ENCODE results near the gene G3BP1. TPM values are rescaled to one million over a fixed set of nuclear protein-coding genes. Genes with fewer than 3 reads are reported as not detected.

Gene G3BP1
- total RNA-seq, 4 donors from 2014 or later, result 35.4 to 88.6 (median 66.7) TPM

DNA sequence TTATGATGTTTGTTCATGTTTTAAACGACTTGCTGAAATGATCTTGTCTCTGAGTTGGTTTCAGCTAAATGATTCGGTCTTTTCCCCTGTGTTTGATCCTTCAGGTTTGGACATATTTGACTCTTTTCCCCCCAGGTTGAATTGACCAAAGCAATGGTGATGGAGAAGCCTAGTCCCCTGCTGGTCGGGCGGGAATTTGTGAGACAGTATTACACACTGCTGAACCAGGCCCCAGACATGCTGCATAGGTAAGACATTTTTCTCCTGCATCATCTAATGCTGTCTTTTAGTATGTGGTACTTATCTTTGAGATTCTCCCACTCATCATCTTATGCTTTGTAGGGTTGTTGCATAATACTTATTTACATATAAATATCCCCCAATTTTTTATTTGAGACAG lies 14.7 kb downstream of the G3BP1 start:
- no peaks in the 10 kb centered on the region for H3K9me3 ChIP-seq
- 68 to 70% methylated on average over 3 to 4 of the region's 4 CpGs for WGBS, 2 donors (ENCODE audit: low coverage in 1 of 2)
- peaks cover 0 to 38% (median 5%) of the 10 kb centered on the region in 4 donors for H3K4me1 ChIP-seq
- no peak for DNase-seq
- no peaks in the 10 kb centered on the region for H3K27me3 ChIP-seq
- no peak for TF ChIP-seq POLR2AphosphoS5 (IDR thresholded peaks at IDR 0.05)
- no peak for TF ChIP-seq POLR2A (IDR thresholded peaks at IDR 0.05)
- TF ChIP-seq, protein P1, sequence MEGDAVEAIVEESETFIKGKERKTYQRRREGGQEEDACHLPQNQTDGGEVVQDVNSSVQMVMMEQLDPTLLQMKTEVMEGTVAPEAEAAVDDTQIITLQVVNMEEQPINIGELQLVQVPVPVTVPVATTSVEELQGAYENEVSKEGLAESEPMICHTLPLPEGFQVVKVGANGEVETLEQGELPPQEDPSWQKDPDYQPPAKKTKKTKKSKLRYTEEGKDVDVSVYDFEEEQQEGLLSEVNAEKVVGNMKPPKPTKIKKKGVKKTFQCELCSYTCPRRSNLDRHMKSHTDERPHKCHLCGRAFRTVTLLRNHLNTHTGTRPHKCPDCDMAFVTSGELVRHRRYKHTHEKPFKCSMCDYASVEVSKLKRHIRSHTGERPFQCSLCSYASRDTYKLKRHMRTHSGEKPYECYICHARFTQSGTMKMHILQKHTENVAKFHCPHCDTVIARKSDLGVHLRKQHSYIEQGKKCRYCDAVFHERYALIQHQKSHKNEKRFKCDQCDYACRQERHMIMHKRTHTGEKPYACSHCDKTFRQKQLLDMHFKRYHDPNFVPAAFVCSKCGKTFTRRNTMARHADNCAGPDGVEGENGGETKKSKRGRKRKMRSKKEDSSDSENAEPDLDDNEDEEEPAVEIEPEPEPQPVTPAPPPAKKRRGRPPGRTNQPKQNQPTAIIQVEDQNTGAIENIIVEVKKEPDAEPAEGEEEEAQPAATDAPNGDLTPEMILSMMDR (IDR thresholded peaks at IDR 0.05), result no peak
- no peak for TF ChIP-seq EP300 (IDR thresholded peaks at IDR 0.05; ENCODE audit: low read depth)
- intact Hi-C loops (cut with DNase I; ENCODE audit: low total_unique reads), result no loop called here
- in situ Hi-C loops (cut with MboI; ENCODE audit: low pct_ligation_motif_present in 1 of 4, low pct_unique_long_range_greater_than_20kb in 1 of 4, low sequenced_read_pairs in 3 of 4), result no loop called here
- H3K27ac ChIP-seq, result no peak overlapping the region
- peaks cover 0 to 21% (median 9%) of the 10 kb centered on the region in 4 donors for H3K36me3 ChIP-seq
- no peak overlapping the region for H3K4me3 ChIP-seq

DNA sequence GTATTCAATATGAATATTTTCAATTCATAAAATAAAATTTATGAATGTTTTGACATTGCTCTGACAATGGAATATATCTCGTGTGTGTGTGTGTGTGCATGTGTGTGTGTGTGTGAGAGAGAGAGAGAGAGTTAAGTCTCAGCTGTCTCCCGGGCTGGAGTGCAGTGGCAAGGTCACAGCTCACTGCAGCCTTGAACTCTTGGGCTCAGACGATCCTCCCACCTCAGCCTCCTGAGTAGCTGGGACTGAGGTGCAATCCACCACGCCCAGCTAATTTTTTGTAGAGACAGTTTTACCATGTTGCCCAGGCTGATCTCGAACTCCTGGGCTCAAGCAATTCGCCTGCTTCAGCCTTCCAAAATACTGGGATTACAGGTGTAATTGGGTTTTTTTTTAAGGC lies 16.1 kb downstream of the G3BP1 start:
- Histone ChIP-seq H3K36me3 (peaks cover 0 to 31% (median 13%) of the 10 kb centered on the region in 4 donors), H3K27me3 (no peaks in the 10 kb centered on the region), H3K27ac (no peak overlapping the region), H3K9me3 (no peaks in the 10 kb centered on the region), H3K4me1 (peaks cover 0 to 28% (median 1%) of the 10 kb centered on the region in 4 donors), H3K4me3 (no peak overlapping the region)
- DNase-seq, result no peak
- intact Hi-C loops (cut with DNase I; ENCODE audit: low total_unique reads) (no loop called here), in situ Hi-C loops (cut with MboI; ENCODE audit: low pct_ligation_motif_present in 1 of 4, low pct_unique_long_range_greater_than_20kb in 1 of 4, low sequenced_read_pairs in 3 of 4) (no loop called here)
- TF ChIP-seq POLR2AphosphoS5 (IDR thresholded peaks at IDR 0.05), result no peak
- WGBS, 2 donors (ENCODE audit: low coverage in 1 of 2), result 75 to 78% methylated on average over 4 to 6 of the region's 6 CpGs

DNA sequence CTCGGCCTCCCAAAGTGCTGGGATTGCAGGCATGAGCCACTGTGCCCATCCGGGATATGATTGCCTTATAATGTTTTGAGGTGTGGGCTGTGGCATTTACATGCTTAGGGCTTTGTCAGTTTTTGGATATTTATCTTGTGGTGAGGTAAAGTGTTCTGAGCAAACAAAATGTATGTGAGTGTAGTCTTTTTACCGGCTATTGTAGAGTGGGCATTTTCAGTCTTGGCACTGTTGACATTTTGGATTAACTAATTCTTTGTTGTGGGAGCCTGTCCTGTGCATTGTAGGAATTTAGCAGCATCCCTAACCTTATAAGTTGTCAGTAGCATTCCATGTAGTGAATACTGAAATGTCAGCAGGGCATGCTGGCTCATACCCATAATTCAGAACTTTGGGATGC lies 21.6 kb downstream of the G3BP1 start:
- in situ Hi-C loops (cut with MboI; ENCODE audit: low pct_ligation_motif_present in 1 of 4, low pct_unique_long_range_greater_than_20kb in 1 of 4, low sequenced_read_pairs in 3 of 4) (no loop called here), intact Hi-C loops (cut with DNase I; ENCODE audit: low total_unique reads) (no loop called here)
- no peak for TF ChIP-seq POLR2A (IDR thresholded peaks at IDR 0.05)
- no peak for TF ChIP-seq POLR2AphosphoS5 (IDR thresholded peaks at IDR 0.05)
- no peak for TF ChIP-seq EP300 (IDR thresholded peaks at IDR 0.05; ENCODE audit: low read depth)
- TF ChIP-seq, protein P1 (IDR thresholded peaks at IDR 0.05), result no peak
- Histone ChIP-seq H3K4me1 (no peaks in the 10 kb centered on the region), H3K4me3 (no peak overlapping the region), H3K27me3 (no peaks in the 10 kb centered on the region), H3K27ac (no peak overlapping the region), H3K9me3 (no peaks in the 10 kb centered on the region), H3K36me3 (peaks cover 0 to 67% (median 28%) of the 10 kb centered on the region in 4 donors)
- no peak for DNase-seq
- WGBS, 2 donors (ENCODE audit: low coverage in 1 of 2), result 83 to 92% methylated on average over 3 of the region's 3 CpGs

GRCh38 chr5:151795426-151795825 lies 23.7 kb downstream of the G3BP1 start:
- no peaks in the 10 kb centered on the region for H3K4me1 ChIP-seq
- H3K27me3 ChIP-seq, result no peaks in the 10 kb centered on the region
- intact Hi-C loops (cut with DNase I; ENCODE audit: low total_unique reads) (no loop called here), in situ Hi-C loops (cut with MboI; ENCODE audit: low pct_ligation_motif_present in 1 of 4, low pct_unique_long_range_greater_than_20kb in 1 of 4, low sequenced_read_pairs in 3 of 4) (no loop called here)
- no peak for TF ChIP-seq EP300 (IDR thresholded peaks at IDR 0.05; ENCODE audit: low read depth)
- no peak for TF ChIP-seq POLR2A (IDR thresholded peaks at IDR 0.05)
- TF ChIP-seq POLR2AphosphoS5 (IDR thresholded peaks at IDR 0.05), result no peak
- TF ChIP-seq, protein P1 (IDR thresholded peaks at IDR 0.05), result no peak
- DNase-seq, result no peak
- H3K36me3 ChIP-seq, result peaks cover 0 to 74% (median 34%) of the 10 kb centered on the region in 4 donors
- H3K9me3 ChIP-seq, result no peaks in the 10 kb centered on the region
- no peak overlapping the region for H3K4me3 ChIP-seq
- WGBS, 2 donors (ENCODE audit: low coverage in 1 of 2), result 78 to 90% methylated on average over 1 of the region's 1 CpG
- H3K27ac ChIP-seq, result no peak overlapping the region

DNA sequence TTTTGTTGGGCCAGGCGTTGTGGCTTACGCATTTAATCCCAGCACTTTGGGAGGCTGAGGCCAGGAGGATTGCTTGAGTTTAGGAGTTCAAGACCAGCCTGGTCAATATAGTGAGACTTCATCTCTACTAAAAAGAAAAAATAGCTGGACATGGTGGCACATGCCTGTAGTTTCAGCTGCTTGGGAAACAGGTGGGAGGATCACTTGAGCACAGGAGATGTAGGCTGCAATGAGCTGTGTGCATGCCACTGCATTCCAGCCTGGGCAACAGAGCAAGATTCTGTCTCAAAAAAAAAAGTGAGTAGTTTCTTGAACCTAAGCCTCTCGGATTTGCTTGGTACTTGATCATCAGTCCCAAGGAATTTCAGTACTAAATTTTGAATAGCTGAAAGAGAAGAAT lies 26.9 kb downstream of the G3BP1 start:
- 85 to 92% methylated on average over 3 of the region's 3 CpGs for WGBS, 2 donors (ENCODE audit: low coverage in 1 of 2)
- TF ChIP-seq POLR2A (IDR thresholded peaks at IDR 0.05), result no peak
- no peak for TF ChIP-seq POLR2AphosphoS5 (IDR thresholded peaks at IDR 0.05)
- TF ChIP-seq EP300 (IDR thresholded peaks at IDR 0.05; ENCODE audit: low read depth), result no peak
- TF ChIP-seq, protein P1 (IDR thresholded peaks at IDR 0.05), result no peak
- H3K9me3 ChIP-seq, result no peaks in the 10 kb centered on the region
- H3K4me1 ChIP-seq, result no peaks in the 10 kb centered on the region
- DNase-seq, result no peak
- no peaks in the 10 kb centered on the region for H3K27me3 ChIP-seq
- H3K4me3 ChIP-seq, result no peak overlapping the region
- intact Hi-C loops (cut with DNase I; ENCODE audit: low total_unique reads), result no loop called here
- H3K36me3 ChIP-seq, result peaks cover 0 to 87% (median 40%) of the 10 kb centered on the region in 4 donors
- in situ Hi-C loops (cut with MboI; ENCODE audit: low pct_ligation_motif_present in 1 of 4, low pct_unique_long_range_greater_than_20kb in 1 of 4, low sequenced_read_pairs in 3 of 4), result no loop called here
- no peak overlapping the region for H3K27ac ChIP-seq
